ENCODE data around the gene CPSF6.

Gene CPSF6

GRCh38 chr12:69241438-69242092, 2.2 kb downstream of the CPSF6 start:
- ChIA-PET POLR2A (interaction anchor here (0.7 kb wide), 1 partner anchor 95 kb away, joined by 3 read pairs; no protein-coding TSS in a partner anchor), CTCF (interaction anchor here (0.6 to 1.3 kb wide), 2 partner anchors 86 to 87 kb away, joined by 4 read pairs; no protein-coding TSS in a partner anchor)
- TF ChIP-seq PKNOX1 (IDR thresholded peaks at IDR 0.05) (peak; percentile 41; the same call in 1 of the 2 replicates), BHLHE40 (IDR thresholded peaks at IDR 0.05; ENCODE audit: borderline replicate concordance) (no peak)
- DNase-seq (ENCODE audit: extremely low spot score) = no peak

- CTCF ChIA-PET = interaction anchor here (2.1 kb wide), 1 partner anchor 87 kb away, joined by 5 read pairs; no protein-coding TSS in a partner anchor
- no peak for TF ChIP-seq FOXK2 (IDR thresholded peaks at IDR 0.05)
- no peak for TF ChIP-seq BHLHE40 (IDR thresholded peaks at IDR 0.05; ENCODE audit: borderline replicate concordance)
- TF ChIP-seq ARNT (IDR thresholded peaks at IDR 0.05) = no peak
- no peak for TF ChIP-seq NFRKB (IDR thresholded peaks at IDR 0.05)
Observed at GRCh38 chr12:69243099-69244084, 4.0 kb downstream of the CPSF6 start.

GRCh38 chr12:69247268-69248018, 8.1 kb downstream of the CPSF6 start:
- POLR2A ChIA-PET = no interaction called here
- CTCF ChIA-PET = interaction anchor here (0.7 kb wide), 1 partner anchor 38 kb away, joined by 7 read pairs; no protein-coding TSS in a partner anchor
- no peak for TF ChIP-seq BHLHE40 (IDR thresholded peaks at IDR 0.05; ENCODE audit: borderline replicate concordance)
- TF ChIP-seq LEF1 (IDR thresholded peaks at IDR 0.05; ENCODE audit: borderline replicate concordance) = no peak
- no peak for TF ChIP-seq CTBP1 (IDR thresholded peaks at IDR 0.05; ENCODE audit: borderline replicate concordance)
- TF ChIP-seq ARNT (IDR thresholded peaks at IDR 0.05) = no peak
- TF ChIP-seq L3MBTL2 (conservative IDR thresholded peaks at IDR 0.05) = no peak
- TF ChIP-seq PKNOX1 (IDR thresholded peaks at IDR 0.05) = no peak
- no peak for TF ChIP-seq ELF4 (IDR thresholded peaks at IDR 0.05)
- no peak for TF ChIP-seq FOXA1 (IDR thresholded peaks at IDR 0.05)
- no peak for TF ChIP-seq TARDBP (IDR thresholded peaks at IDR 0.05)
- TF ChIP-seq SUZ12 (IDR thresholded peaks at IDR 0.05) = no peak
- TF ChIP-seq FOXM1 (IDR thresholded peaks at IDR 0.05; ENCODE audit: borderline replicate concordance) = no peak
- TF ChIP-seq NFRKB (IDR thresholded peaks at IDR 0.05) = no peak
- no peak for TF ChIP-seq HDGF (IDR thresholded peaks at IDR 0.05; ENCODE audit: borderline replicate concordance)
- TF ChIP-seq FOXK2 (IDR thresholded peaks at IDR 0.05) = no peak
- TF ChIP-seq ZNF384 (IDR thresholded peaks at IDR 0.05) = no peak
- no peak for TF ChIP-seq SP1 (IDR thresholded peaks at IDR 0.05)
- no peak for DNase-seq (ENCODE audit: extremely low spot score)

More at GRCh38 chr12:69243099-69244084, 4.0 kb downstream of the CPSF6 start:
- POLR2A ChIA-PET = no interaction called here
- no peak for DNase-seq (ENCODE audit: extremely low spot score)

- TF ChIP-seq PKNOX1 (IDR thresholded peaks at IDR 0.05) = peak; percentile 36; the same call in 1 of the 2 replicates
- no peak for TF ChIP-seq BHLHE40 (IDR thresholded peaks at IDR 0.05; ENCODE audit: borderline replicate concordance)
- no peak for TF ChIP-seq FOXA1 (IDR thresholded peaks at IDR 0.05)
- no peak for TF ChIP-seq CTBP1 (IDR thresholded peaks at IDR 0.05; ENCODE audit: borderline replicate concordance)
- TF ChIP-seq NFRKB (IDR thresholded peaks at IDR 0.05) = no peak
- TF ChIP-seq SP1 (IDR thresholded peaks at IDR 0.05) = no peak
- TF ChIP-seq ZNF384 (IDR thresholded peaks at IDR 0.05) = no peak
- no peak for TF ChIP-seq TARDBP (IDR thresholded peaks at IDR 0.05)
- no peak for TF ChIP-seq SUZ12 (IDR thresholded peaks at IDR 0.05)
- ChIA-PET POLR2A (no interaction called here), CTCF (interaction anchor here (0.6 to 1.0 kb wide), 2 partner anchors 52 to 98 kb away, joined by 3 read pairs; no protein-coding TSS in a partner anchor)
- DNase-seq (ENCODE audit: extremely low spot score) = no peak
Observed at GRCh38 chr12:69252033-69252432, 12.7 kb downstream of the CPSF6 start.

DNA sequence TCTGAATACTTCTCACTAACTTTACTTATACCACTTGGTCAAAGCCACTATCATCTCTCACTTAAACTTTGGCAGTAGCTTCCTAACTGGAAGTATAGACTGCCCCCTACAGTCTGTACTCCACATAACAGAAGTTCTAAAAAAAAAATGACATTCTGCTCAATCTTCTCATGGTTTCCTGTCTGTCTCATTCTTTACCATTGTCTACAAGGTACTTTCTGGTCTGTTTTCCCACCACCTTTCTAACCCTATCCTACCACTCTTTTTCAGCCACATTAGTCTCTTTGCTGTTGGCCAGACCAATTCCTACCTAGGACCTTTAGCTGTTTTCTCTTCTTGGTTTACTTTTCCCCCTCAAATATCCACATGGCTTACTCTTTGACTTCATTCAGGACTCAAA, 14.7 kb downstream of the CPSF6 start:
- no peak for TF ChIP-seq FOXK2 (IDR thresholded peaks at IDR 0.05)
- TF ChIP-seq LEF1 (IDR thresholded peaks at IDR 0.05; ENCODE audit: borderline replicate concordance) = no peak
- TF ChIP-seq PKNOX1 (IDR thresholded peaks at IDR 0.05) = no peak
- TF ChIP-seq FOXA1 (IDR thresholded peaks at IDR 0.05) = no peak
- peak; percentile 74 for TF ChIP-seq ZNF384 (IDR thresholded peaks at IDR 0.05)
- TF ChIP-seq CTBP1 (IDR thresholded peaks at IDR 0.05; ENCODE audit: borderline replicate concordance) = no peak
- POLR2A ChIA-PET = no interaction called here
- CTCF ChIA-PET = interaction anchor here (0.6 to 1.7 kb wide), 5 partner anchors 10 to 100 kb away, joined by 3 to 9 read pairs (median 3); no protein-coding TSS in a partner anchor
- DNase-seq (ENCODE audit: extremely low spot score) = peak; percentile 20
